GM21786 (cell line): ENCODE results near the gene ZNF32.

Experiments
- ATAC-seq: cut with Tn5 transposase; IDR thresholded peaks from one replicate; pipeline ENCODE4 v1.9.1; 2021; ENCODE audit not compliant: unreplicated experiment

The ZNF32 gene

GRCh38 chr10:43648398-43649184 lies at the start of gene ZNF32:
Gene ZNF32, minus strand, starts transcription at chr10:43648881. Its CDS starts 2,748 bp downstream, at chr10:43646133.
- ATAC-seq, result peak; percentile 99

DNA sequence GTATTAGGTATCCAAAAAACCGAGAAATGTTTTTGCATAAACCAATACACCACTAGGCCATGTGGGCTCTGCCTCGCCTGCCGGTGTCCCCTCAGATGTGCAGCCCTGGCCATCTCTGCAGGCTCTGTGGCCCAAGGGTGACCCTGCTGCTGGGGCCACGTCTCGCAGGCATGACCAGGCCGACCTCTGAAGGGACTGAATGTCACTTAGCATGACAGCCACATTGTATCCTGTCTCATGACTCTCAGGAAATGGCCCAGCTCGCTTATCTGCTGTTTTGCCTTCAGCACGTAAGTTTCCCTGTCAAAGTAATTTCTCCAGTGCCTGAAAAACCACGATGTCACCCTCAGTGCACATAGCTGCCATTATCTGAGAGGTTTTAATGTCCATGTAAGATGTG lies 49.5 kb upstream of the ZNF32 start:
- no peak for ATAC-seq

- no peak for ATAC-seq
These were observed 48.3 kb upstream of the ZNF32 start for GRCh38 chr10:43696909-43697483.

DNA sequence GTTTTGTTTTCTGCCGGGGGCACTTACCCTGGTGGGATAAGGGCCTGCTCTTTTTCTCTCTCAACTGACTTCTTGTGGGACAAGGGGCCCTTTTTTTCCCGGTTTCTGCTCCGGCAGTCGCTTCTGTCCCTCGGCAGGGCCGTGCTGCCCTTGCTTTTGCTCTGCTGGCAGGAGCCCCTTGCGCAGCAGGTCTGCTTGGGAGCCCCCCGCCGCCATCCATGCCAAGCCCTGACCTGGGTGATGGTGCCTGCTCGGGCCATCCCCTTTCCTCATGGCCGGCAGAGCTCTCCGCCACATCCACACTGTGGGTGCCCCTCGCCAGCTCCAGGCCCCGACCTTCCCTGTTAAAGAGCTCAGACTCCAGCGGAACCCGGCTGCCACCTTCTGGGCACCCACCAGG lies 47.0 kb upstream of the ZNF32 start:
- ATAC-seq, result no peak

GRCh38 chr10:43695321-43695720 lies 46.6 kb upstream of the ZNF32 start:
- no peak for ATAC-seq

DNA sequence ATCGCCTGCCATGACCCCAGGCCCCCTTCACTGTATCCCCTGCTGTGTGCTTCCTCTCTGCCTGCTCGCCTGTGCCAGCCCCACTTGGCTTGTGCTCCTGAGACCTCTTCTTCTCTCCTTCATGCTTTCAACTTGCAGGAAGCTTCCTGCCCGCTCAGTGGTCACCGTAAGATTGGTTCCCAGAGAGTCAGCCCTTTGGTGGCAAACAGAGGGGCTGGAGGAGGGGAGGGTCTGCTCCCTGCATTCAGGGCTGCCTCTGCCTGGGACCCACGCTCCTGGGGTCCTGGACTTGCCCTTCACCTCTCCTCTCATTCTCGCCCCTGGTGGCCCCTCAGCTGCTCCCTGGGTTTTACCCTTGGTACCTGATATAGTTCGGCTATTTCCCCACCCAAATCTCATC lies 45.8 kb upstream of the ZNF32 start:
- no peak for ATAC-seq

- ATAC-seq, result no peak
These were observed 44.9 kb upstream of the ZNF32 start for GRCh38 chr10:43693602-43694001.

- ATAC-seq, result no peak
These were observed 43.6 kb upstream of the ZNF32 start for GRCh38 chr10:43692051-43692825.

DNA sequence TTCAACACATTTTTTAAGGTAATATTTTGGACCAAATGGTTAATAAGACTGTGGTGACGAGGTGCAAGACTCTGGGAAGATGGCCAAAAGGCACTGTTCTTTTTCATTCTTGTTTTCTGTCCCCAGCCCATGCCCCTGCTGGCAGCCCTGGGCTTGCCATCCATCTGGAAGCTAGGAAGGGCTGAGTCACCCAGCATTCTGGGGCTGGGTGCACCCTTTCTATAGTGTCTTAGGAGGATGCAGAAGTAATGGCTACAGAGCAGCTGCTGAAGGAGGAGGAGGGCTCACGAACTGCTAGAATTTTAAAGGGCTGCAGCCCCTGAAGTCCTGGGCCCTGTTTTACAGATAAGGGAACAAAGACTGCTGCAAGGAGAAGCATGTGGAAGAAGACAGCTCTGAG lies 42.8 kb upstream of the ZNF32 start:
- ATAC-seq, result no peak

GRCh38 chr10:43689955-43690771 lies 41.5 kb upstream of the ZNF32 start:
- peak; percentile 98 for ATAC-seq

DNA sequence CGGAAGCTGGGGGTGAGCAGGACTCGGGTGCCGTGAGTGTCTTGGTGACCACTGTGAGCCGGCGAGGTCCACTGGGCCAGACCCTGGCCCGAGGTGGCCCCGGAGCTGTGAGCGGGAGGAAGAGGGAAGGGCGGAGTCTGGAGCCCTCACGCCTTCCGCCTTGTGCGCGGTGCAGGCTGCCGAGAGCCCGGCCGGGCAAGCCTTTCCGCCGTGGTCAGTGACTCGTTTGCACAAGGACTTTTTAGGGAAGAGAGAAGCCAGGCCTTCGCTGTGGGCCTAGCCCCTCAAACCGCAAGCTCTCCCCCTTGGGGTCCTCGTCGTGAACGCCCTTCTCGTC lies 40.9 kb upstream of the ZNF32 start:
- peak; percentile 27 for ATAC-seq

GRCh38 chr10:43689007-43689491 lies 40.4 kb upstream of the ZNF32 start:
- no peak for ATAC-seq

- ATAC-seq, result no peak
These were observed 39.7 kb upstream of the ZNF32 start for GRCh38 chr10:43688348-43688892.

- ATAC-seq, result no peak
These were observed 38.7 kb upstream of the ZNF32 start for GRCh38 chr10:43687373-43687772.

- ATAC-seq, result no peak
These were observed 37.7 kb upstream of the ZNF32 start for GRCh38 chr10:43686414-43686813.

DNA sequence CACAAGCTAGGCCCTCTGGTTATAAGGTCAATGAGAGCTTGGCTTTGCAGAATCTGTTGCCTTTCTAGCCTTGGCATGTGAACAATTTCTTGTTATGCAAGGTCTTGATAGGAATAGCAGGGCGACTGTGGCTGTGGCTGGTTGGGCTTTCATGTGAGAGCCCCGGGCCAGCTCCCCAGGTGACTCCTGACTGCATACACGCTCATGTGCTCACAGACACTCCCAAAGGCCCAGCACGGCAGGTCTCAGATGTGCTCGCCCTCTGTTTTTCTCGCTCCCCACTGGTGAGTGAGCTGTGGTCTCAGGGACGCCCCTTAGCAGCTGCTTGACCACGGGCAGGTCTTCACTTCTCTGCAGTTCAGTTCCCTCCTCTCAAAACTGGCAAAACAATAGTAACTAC lies 37.1 kb upstream of the ZNF32 start:
- no peak for ATAC-seq

DNA sequence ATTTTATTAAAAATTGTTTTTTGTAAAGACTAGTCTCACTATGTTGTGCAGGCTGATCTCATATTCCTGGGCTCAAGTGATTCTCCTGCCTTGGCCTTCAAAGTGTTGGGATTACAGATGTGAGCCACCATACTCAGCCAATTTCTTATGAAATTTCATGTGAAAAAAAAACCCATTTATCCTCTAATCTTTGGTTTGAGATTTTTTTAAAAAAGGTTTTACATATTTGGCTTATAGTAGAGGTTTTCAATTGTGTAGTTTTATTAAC lies 35.5 kb upstream of the ZNF32 start:
- ATAC-seq, result no peak

DNA sequence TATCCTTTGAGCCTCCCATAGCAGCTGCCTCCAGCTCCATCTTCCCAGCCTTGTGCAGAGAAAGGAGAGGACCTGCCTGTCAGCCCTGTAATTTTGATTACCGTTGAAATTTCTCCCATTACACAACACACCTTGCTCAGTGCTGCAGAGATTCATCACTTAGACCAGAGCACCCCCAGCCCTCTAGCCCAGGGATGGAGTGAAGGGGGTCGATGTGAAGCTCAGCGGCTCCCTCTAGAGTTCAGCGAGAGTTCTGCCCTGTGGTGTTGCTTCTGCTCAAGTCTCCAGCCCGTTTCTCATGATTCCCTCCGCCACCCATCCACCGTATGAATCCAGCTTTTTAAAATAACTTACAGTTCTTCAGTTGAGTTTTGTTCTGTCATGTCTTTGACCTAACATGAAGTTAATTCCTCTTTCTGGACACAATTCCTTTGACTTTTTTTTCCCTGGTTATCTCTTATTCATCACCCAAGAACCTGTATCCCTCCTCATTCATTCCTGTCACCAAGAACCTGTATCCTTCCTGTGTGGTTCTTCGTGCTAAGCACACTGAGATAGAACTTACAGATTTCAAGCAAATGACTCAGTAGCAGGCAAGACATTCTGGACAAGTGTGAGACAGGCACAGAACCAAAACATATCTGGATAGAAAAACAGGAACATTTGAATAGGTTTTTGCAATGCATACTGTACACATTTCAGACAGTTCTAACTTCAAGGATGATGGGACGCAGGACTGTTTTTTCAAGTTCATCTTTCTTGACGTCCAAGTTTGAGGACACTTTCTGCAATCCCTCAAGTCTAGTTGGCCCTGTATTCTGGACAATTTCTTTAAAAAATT lies 35.0 kb upstream of the ZNF32 start:
- ATAC-seq, result no peak

DNA sequence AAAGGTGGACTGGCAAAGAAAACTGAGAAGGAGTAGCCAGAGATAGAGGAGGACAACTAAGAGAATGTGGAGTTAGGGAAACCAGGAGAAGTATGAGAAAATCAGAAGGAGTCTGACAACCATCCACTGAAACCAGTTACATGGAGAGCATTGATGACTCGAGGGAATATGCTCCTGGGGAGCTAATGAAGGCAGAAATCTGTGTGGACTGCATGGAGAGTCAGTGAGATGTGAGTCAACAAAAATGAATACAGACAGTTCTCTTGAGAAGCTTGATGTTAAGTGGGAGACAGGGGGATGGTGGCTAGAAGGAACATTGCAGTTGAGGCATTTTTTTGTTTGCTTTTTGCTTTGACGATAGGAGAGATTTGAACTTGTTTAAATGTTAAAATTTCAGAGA lies 34.3 kb upstream of the ZNF32 start:
- no peak for ATAC-seq

- no peak for ATAC-seq
These were observed 33.0 kb upstream of the ZNF32 start for GRCh38 chr10:43681721-43682120.
